Liver (tissue), 9 donors: ENCODE results near the gene C2orf74. TPM values are rescaled to one million over a fixed set of nuclear protein-coding genes. Genes with fewer than 3 reads are reported as not detected.

Experiments
- DNase-seq: peaks from one replicate; pipeline ENCODE4 v3.0.0-alpha.2; 2017; ENCODE audit warnings: low spot score
- H3K27ac ChIP-seq, 2 donors: one replicate each; pipeline ENCODE4 v1.7.0; 2013; ENCODE audit warnings: inconsistent platforms in 2 of 2, low read length in 2 of 2, control low read depth in 1 of 2, low read depth in 1 of 2, mild to moderate bottlenecking in 1 of 2
- H3K27me3 ChIP-seq, 4 donors: one replicate each; pipeline versions ENCODE4 v1.6.1 to v1.7.0; 2013; ENCODE audit warnings: low read length in 3 of 4, inconsistent platforms in 1 of 4, mild to moderate bottlenecking in 1 of 4, moderate library complexity in 1 of 4; ENCODE audit not compliant: control insufficient read depth in 4 of 4, insufficient read depth in 4 of 4
- H3K36me3 ChIP-seq, 4 donors: one replicate each; pipeline versions ENCODE4 v1.6.1 to v1.7.0; 2013; ENCODE audit warnings: low read length in 3 of 4, mild to moderate bottlenecking in 3 of 4, low read depth in 1 of 4, moderate library complexity in 1 of 4; ENCODE audit not compliant: control insufficient read depth in 4 of 4, insufficient read depth in 3 of 4
- H3K4me1 ChIP-seq, 4 donors: one replicate each; pipeline versions ENCODE4 v1.6.1 to v1.7.0; 2013; ENCODE audit warnings: low read length in 3 of 4, mild to moderate bottlenecking in 3 of 4, moderate library complexity in 1 of 4; ENCODE audit not compliant: control insufficient read depth in 4 of 4, insufficient read depth in 4 of 4
- H3K4me3 ChIP-seq, 3 donors: one replicate each; pipeline versions ENCODE4 v1.6.1 to v1.7.0; 2013; ENCODE audit warnings: low read length in 3 of 3, control low read depth in 1 of 3, low read depth in 1 of 3, mild to moderate bottlenecking in 1 of 3
- H3K9ac ChIP-seq, 2 donors: one replicate each; pipeline ENCODE4 v1.7.0; 2013; ENCODE audit warnings: low read length in 2 of 2, mild to moderate bottlenecking in 2 of 2, moderate library complexity in 2 of 2, control low read depth in 1 of 2, low read depth in 1 of 2
- H3K9me3 ChIP-seq, 4 donors: one replicate each; pipeline versions ENCODE4 v1.6.1 to v1.7.0; 2013; ENCODE audit warnings: low read length in 3 of 4; ENCODE audit not compliant: control insufficient read depth in 4 of 4
- ATF3 ChIP-seq: IDR thresholded peaks from 2 replicates; pipeline ENCODE4 v1.6.1; 2016; ENCODE audit warnings: antibody characterized with exemption
- CTCF ChIP-seq: fragments of 150-350 bp; IDR thresholded peaks from 2 replicates; pipeline ENCODE4 v1.5.1; 2017; ENCODE audit warnings: improper control_type of control experiment, low read depth, low read length; ENCODE audit not compliant: missing input control
- FOXA1 ChIP-seq: IDR thresholded peaks from 2 replicates; pipeline ENCODE4 v1.6.1; 2016; ENCODE audit warnings: antibody characterized with exemption
- FOXA2 ChIP-seq: IDR thresholded peaks from 2 replicates; pipeline ENCODE4 v1.6.1; 2016; ENCODE audit warnings: antibody characterized with exemption
- HNF4G ChIP-seq: IDR thresholded peaks from 2 replicates; pipeline ENCODE4 v1.6.1; 2016; ENCODE audit warnings: antibody characterized with exemption
- JUND ChIP-seq, 2 donors: IDR thresholded peaks; 2 replicates each; pipeline ENCODE4 v1.6.1; 2016; ENCODE audit warnings: antibody characterized with exemption in 2 of 2
- MAX ChIP-seq: IDR thresholded peaks from 2 replicates; pipeline ENCODE4 v1.6.1; 2016; ENCODE audit warnings: antibody characterized with exemption
- NR2F2 ChIP-seq: IDR thresholded peaks from 2 replicates; pipeline ENCODE4 v1.6.1; 2016; ENCODE audit warnings: antibody characterized with exemption
- RAD21 ChIP-seq, 2 donors: IDR thresholded peaks; 2 replicates each; pipeline ENCODE4 v1.6.1; 2016; ENCODE audit warnings: antibody characterized with exemption in 2 of 2, mild to moderate bottlenecking in 2 of 2
- RXRA ChIP-seq, 2 donors: IDR thresholded peaks; 2 replicates each; pipeline ENCODE4 v1.6.1; 2017 to 2018; ENCODE audit warnings: antibody characterized with exemption in 2 of 2, mild to moderate bottlenecking in 1 of 2
- SP1 ChIP-seq: IDR thresholded peaks from 2 replicates; pipeline ENCODE4 v1.6.1; 2018; ENCODE audit warnings: antibody characterized with exemption, mild to moderate bottlenecking
- TAF1 ChIP-seq: conservative IDR thresholded peaks from 2 replicates; pipeline ENCODE4 v1.6.1; 2016; ENCODE audit warnings: antibody characterized with exemption, mild to moderate bottlenecking
- YY1 ChIP-seq: IDR thresholded peaks from 2 replicates; pipeline ENCODE4 v1.6.1; 2016; ENCODE audit warnings: antibody characterized with exemption, mild to moderate bottlenecking
- WGBS: extraction: QIAGEN DNeasy Blood & Tissue Kit; methylation state at CpG from one replicate; pipeline ENCODE4 v1.1.7; 2013; 5-methylcytosine and 5-hydroxymethylcytosine counted together
- polyA plus RNA-seq, 2 donors: library from polyadenylated mRNA; stranded (reverse) in 1 of 2; unstranded in 1 of 2; fragments of 200-250 nt in 1 of 2; fragments of >200 nt in 1 of 2; fragmentation: Nextera tagmentation in 1 of 2; extraction: Ambion mirVana in 1 of 2; gene quantifications; one replicate each; pipeline versions ENCODE4 v1.2.1 to v1.2.3, GENCODE V29; 2013 to 2015
- total RNA-seq, 2 donors: library from RNA; depleted of rRNA; stranded (reverse); fragments of >200 nt; gene quantifications; one replicate each; pipeline ENCODE4 v1.2.3, GENCODE V29; 2014
- TF ChIP-seq, protein P1 (sequence below): IDR thresholded peaks from 2 replicates; pipeline ENCODE4 v1.6.1; 2016; ENCODE audit warnings: antibody characterized with exemption, mild to moderate bottlenecking
- donor health status: healthy.
- donor health status: healthy.
- donor health status: healthy.
- donor health status: healthy.
- donor health status: healthy.

C2orf74 gene
- total and polyA plus RNA-seq, 4 donors: 3.5 to 23.3 (median 5.6) TPM

DNA sequence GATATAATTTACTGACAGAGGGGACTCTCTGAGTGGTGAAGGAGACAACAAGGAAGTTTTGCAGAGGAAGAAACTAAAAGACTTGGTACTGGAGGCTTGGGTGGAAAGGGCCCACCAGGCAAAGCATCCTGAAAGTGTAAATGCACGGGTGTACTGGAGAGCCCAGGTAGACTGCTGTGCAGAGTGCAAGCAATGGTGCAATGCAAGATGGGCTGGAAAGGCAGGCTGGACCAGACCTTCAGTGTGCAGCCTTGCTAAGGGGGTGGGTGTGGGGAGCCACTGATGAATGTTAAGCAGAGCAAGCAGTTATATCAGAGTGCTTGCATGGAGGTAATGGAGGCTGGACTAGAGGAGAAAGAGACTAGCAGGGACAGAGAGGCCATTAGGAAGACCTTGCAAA is 10.7 kb downstream of the C2orf74 start:
- H3K27ac ChIP-seq: no peak overlapping the region
- no peaks in the 10 kb centered on the region for H3K36me3 ChIP-seq
- H3K4me1 ChIP-seq: peaks cover 0 to 11% (median 6%) of the 10 kb centered on the region in 4 donors
- no peaks in the 10 kb centered on the region for H3K9me3 ChIP-seq
- H3K4me3 ChIP-seq: no peak overlapping the region
- TF ChIP-seq RXRA (IDR thresholded peaks at IDR 0.05): no peak
- no peak for DNase-seq
- no peak overlapping the region for H3K9ac ChIP-seq
- WGBS: 78% methylated on average over 1 of the region's 1 CpG
- no peaks in the 10 kb centered on the region for H3K27me3 ChIP-seq

- TF ChIP-seq JUND (IDR thresholded peaks at IDR 0.05) (no peak), MAX (no peak), YY1 (no peak), FOXA2 (no peak), RAD21 (IDR thresholded peaks at IDR 0.05) (no peak), HNF4G (no peak), TAF1 (no peak), SP1 (no peak), CTCF (no peak), ATF3 (no peak), FOXA1 (no peak), RXRA (IDR thresholded peaks at IDR 0.05) (no peak), NR2F2 (no peak)
- TF ChIP-seq, protein P1, sequence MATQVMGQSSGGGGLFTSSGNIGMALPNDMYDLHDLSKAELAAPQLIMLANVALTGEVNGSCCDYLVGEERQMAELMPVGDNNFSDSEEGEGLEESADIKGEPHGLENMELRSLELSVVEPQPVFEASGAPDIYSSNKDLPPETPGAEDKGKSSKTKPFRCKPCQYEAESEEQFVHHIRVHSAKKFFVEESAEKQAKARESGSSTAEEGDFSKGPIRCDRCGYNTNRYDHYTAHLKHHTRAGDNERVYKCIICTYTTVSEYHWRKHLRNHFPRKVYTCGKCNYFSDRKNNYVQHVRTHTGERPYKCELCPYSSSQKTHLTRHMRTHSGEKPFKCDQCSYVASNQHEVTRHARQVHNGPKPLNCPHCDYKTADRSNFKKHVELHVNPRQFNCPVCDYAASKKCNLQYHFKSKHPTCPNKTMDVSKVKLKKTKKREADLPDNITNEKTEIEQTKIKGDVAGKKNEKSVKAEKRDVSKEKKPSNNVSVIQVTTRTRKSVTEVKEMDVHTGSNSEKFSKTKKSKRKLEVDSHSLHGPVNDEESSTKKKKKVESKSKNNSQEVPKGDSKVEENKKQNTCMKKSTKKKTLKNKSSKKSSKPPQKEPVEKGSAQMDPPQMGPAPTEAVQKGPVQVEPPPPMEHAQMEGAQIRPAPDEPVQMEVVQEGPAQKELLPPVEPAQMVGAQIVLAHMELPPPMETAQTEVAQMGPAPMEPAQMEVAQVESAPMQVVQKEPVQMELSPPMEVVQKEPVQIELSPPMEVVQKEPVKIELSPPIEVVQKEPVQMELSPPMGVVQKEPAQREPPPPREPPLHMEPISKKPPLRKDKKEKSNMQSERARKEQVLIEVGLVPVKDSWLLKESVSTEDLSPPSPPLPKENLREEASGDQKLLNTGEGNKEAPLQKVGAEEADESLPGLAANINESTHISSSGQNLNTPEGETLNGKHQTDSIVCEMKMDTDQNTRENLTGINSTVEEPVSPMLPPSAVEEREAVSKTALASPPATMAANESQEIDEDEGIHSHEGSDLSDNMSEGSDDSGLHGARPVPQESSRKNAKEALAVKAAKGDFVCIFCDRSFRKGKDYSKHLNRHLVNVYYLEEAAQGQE: no peak
- no peaks in the 10 kb centered on the region for H3K27me3 ChIP-seq
- no peak overlapping the region for H3K27ac ChIP-seq
- no peak overlapping the region for H3K9ac ChIP-seq
- 90% methylated on average over 4 of the region's 4 CpGs for WGBS
- H3K4me3 ChIP-seq: no peak overlapping the region
- H3K36me3 ChIP-seq: no peaks in the 10 kb centered on the region
- DNase-seq: no peak
- peaks cover 0 to 16% (median 7%) of the 10 kb centered on the region in 4 donors for H3K4me1 ChIP-seq
- H3K9me3 ChIP-seq: no peaks in the 10 kb centered on the region
Measured at GRCh38 chr2:61173116-61173515, 11.1 kb downstream of the C2orf74 start.

DNA sequence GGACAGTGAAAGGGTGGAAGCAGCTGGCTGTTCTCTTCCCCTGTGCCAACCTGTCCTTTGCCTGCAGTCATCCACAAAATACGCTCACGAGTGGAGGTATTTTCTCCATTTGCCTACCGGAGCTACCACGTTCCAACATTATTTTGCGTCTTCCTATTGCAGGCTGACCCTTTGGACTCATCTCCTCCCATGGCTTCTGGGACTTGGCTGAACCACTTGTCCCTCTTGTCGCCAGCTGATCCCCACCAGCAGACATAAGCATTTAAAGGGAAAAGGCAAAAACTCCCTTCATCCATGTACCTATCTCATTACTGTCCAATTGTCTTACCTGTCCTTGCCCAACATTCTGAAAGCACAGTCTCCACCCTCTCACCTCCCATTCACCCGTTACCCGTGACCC is 13.0 kb downstream of the C2orf74 start:
- TF ChIP-seq RXRA (IDR thresholded peaks at IDR 0.05) (peak; percentile 15 to 30), SP1 (no peak)
- Histone ChIP-seq H3K27me3 (no peaks in the 10 kb centered on the region), H3K4me1 (peaks cover 3 to 35% (median 17%) of the 10 kb centered on the region in 4 donors), H3K4me3 (no peak overlapping the region), H3K27ac (no peak overlapping the region), H3K9me3 (no peaks in the 10 kb centered on the region), H3K36me3 (peaks cover 0 to 6% (median 0%) of the 10 kb centered on the region in 4 donors), H3K9ac (no peak overlapping the region)
- DNase-seq: no peak
- WGBS: 57% methylated on average over 8 of the region's 8 CpGs
